ENCODE measurements around the gene FAM171A2.
"Not testable (repeated sequence)": the region's sequence is repeated elsewhere in the genome, so short reads cannot be mapped to it uniquely, and the experiment has no call there.

The FAM171A2 gene

GRCh38 chr17:44372036-44372435 is 8.4 kb upstream of the FAM171A2 start:
- H3K4me3 ChIP-seq (replicated peaks; ENCODE audit: insufficient read depth, low read length) = no peak overlapping the region
- DNase-seq (ENCODE audit: low read depth in 1 of 2, low spot score in 1 of 2) = no peak
- peaks cover 19% of the 10 kb centered on the region for H3K27me3 ChIP-seq (ENCODE audit: insufficient read depth, poor library complexity, severe bottlenecking)
- H3K27ac ChIP-seq (replicated peaks) = no peak overlapping the region
- no peak for TF ChIP-seq POLR2AphosphoS5 (IDR thresholded peaks at IDR 0.05; ENCODE audit: low read depth)
- no peak for TF ChIP-seq GABPA (IDR thresholded peaks at IDR 0.05; ENCODE audit: low read depth)
- TF ChIP-seq REST (IDR thresholded peaks at IDR 0.05; ENCODE audit: insufficient replicate concordance, low read depth) = no peak
- TF ChIP-seq, protein P1, sequence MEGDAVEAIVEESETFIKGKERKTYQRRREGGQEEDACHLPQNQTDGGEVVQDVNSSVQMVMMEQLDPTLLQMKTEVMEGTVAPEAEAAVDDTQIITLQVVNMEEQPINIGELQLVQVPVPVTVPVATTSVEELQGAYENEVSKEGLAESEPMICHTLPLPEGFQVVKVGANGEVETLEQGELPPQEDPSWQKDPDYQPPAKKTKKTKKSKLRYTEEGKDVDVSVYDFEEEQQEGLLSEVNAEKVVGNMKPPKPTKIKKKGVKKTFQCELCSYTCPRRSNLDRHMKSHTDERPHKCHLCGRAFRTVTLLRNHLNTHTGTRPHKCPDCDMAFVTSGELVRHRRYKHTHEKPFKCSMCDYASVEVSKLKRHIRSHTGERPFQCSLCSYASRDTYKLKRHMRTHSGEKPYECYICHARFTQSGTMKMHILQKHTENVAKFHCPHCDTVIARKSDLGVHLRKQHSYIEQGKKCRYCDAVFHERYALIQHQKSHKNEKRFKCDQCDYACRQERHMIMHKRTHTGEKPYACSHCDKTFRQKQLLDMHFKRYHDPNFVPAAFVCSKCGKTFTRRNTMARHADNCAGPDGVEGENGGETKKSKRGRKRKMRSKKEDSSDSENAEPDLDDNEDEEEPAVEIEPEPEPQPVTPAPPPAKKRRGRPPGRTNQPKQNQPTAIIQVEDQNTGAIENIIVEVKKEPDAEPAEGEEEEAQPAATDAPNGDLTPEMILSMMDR (IDR thresholded peaks at IDR 0.05; ENCODE audit: insufficient read depth, low read length) = no peak
- no peak for TF ChIP-seq SPI1 (IDR thresholded peaks at IDR 0.05; ENCODE audit: borderline replicate concordance, low read depth)

DNA sequence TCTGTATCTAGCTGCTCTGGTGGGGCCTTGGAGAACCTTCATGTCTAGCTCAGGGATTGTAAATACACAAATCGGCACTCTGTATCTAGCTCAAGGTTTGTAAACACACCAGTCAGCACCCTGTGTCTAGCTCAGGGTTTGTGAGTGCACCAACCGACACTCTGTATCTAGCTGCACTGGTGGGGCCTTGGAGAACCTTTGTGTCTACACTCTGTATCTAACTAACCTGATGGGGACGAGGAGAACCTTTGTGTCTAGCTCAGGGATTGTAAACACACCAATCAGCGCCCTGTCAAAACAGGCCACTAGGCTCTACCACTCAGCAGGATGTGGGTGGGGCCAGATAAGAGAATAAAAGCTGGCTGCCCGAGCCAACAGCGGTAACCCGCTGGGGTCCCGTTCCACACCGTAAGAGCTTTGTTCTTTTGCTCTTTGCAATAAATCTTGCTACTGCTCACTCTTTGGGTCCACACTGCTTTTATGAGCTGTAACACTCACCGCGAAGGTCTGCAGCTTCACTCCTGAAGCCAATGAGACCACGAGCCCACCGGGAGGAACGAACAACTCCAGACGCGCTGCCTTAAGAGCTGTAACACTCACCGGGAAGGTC is 5.9 kb upstream of the FAM171A2 start:
- H3K27me3 ChIP-seq (ENCODE audit: insufficient read depth, poor library complexity, severe bottlenecking) = peaks cover 30% of the 10 kb centered on the region
- not testable (repeated sequence) for H3K4me3 ChIP-seq (replicated peaks; ENCODE audit: insufficient read depth, low read length); H3K27ac ChIP-seq (replicated peaks); DNase-seq (ENCODE audit: low read depth in 1 of 2, low spot score in 1 of 2)

- H3K27me3 ChIP-seq (ENCODE audit: insufficient read depth, poor library complexity, severe bottlenecking) = peaks cover 30% of the 10 kb centered on the region
- H3K27ac ChIP-seq (replicated peaks); DNase-seq (ENCODE audit: low read depth in 1 of 2, low spot score in 1 of 2); H3K4me3 ChIP-seq (replicated peaks; ENCODE audit: insufficient read depth, low read length): not testable (repeated sequence)
These were observed 5.0 kb upstream of the FAM171A2 start for GRCh38 chr17:44368391-44369243.

GRCh38 chr17:44367231-44367979 is 3.8 kb upstream of the FAM171A2 start:
- TF ChIP-seq GABPA (IDR thresholded peaks at IDR 0.05; ENCODE audit: low read depth) (no peak), REST (IDR thresholded peaks at IDR 0.05; ENCODE audit: insufficient replicate concordance, low read depth) (no peak), POLR2AphosphoS5 (IDR thresholded peaks at IDR 0.05; ENCODE audit: low read depth) (no peak), SPI1 (IDR thresholded peaks at IDR 0.05; ENCODE audit: borderline replicate concordance, low read depth) (no peak)
- TF ChIP-seq, protein P1 (IDR thresholded peaks at IDR 0.05; ENCODE audit: insufficient read depth, low read length) = no peak
- Histone ChIP-seq H3K27me3 (ENCODE audit: insufficient read depth, poor library complexity, severe bottlenecking) (peaks cover 34% of the 10 kb centered on the region), H3K4me3 (replicated peaks; ENCODE audit: insufficient read depth, low read length) (no peak overlapping the region), H3K27ac (replicated peaks) (no peak overlapping the region)
- DNase-seq (ENCODE audit: low read depth in 1 of 2, low spot score in 1 of 2) = no peak

GRCh38 chr17:44365051-44365450 is 1.4 kb upstream of the FAM171A2 start:
- DNase-seq (ENCODE audit: low read depth in 1 of 2, low spot score in 1 of 2); H3K4me3 ChIP-seq (replicated peaks; ENCODE audit: insufficient read depth, low read length); H3K27ac ChIP-seq (replicated peaks): not testable (repeated sequence)
- H3K27me3 ChIP-seq (ENCODE audit: insufficient read depth, poor library complexity, severe bottlenecking) = peaks cover 29% of the 10 kb centered on the region
